Measurements from ENCODE around the gene DTNB. TPM values are rescaled to one million over a fixed set of nuclear protein-coding genes. Genes with fewer than 3 reads are reported as not detected.

Gene DTNB
- total and polyA plus RNA-seq, 2 donors (not counting 1 experiment from before 2014, with no cell fraction given): 25.7 to 37.3 TPM

DNA sequence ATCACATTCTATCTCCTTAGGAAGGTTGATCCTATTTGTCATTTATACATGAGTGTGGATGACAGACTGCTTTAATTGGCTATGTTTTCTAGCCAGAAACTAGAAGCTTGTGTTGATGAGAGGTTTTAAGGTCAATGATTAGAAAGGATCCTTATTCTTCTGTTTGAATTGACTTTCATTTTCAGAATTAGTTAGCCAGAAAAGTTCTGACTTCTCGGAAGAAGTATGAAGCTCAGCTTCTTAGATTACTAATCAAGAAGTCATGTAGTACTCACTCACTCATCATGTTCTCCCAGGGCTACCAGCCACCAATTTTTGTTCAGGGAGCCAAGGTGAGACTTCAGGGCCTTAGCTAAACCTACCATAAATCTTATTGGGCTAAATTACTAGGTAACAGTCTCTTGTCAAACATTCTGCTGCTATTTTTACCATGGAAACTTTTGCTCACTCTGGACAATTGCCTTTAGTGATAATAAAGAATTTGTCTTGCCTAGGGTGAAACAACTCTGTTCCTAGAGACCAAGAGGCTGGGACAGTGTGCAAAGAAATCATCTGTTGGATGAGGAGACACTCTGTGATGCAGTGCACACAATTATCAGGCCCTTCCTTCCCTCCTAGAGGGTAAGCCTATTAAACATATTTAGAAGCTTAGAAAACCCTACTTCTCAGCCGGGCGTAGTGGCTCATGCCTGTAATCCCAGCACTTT, 220.0 kb downstream of the DTNB start:
- H3K4me3 ChIP-seq (ENCODE audit: control extremely low read depth in 1 of 5, extremely low read depth in 1 of 5, insufficient read depth in 1 of 5, low read depth in 2 of 5, low read length in 4 of 5): no peak overlapping the region
- Mint-ChIP-seq H3K4me3 (peak overlapping the region; percentile 40), H3K27me3 (no peaks in the 10 kb centered on the region), H3K9me3 (ENCODE audit: insufficient read depth) (no peaks in the 10 kb centered on the region), H3K27ac (peak overlapping the region; percentile 83), H3K4me1 (peaks cover 34% of the 10 kb centered on the region)
- peak overlapping the region; percentile 12 for H3K9ac ChIP-seq (ENCODE audit: low read length)
- H3K4me2 ChIP-seq (replicated peaks; ENCODE audit: low read depth, low read length, poor library complexity, severe bottlenecking): peak overlapping the region; percentile 38
- H3K27ac ChIP-seq (ENCODE audit: low read length in 2 of 2): peak overlapping the region; percentile 38 to 72
- peaks cover 7 to 10% of the 10 kb centered on the region in 2 donors for H3K4me1 ChIP-seq (ENCODE audit: control insufficient read depth in 2 of 2, insufficient read depth in 2 of 2, low read length in 2 of 2)
- CTCF ChIA-PET: interaction anchor here (0.7 to 1.1 kb wide), 5 partner anchors 11 to 180 kb away, joined by 3 to 4 read pairs (median 3); no protein-coding TSS in a partner anchor
- WGBS (ENCODE audit: insufficient coverage): 76% methylated on average over 3 of the region's 3 CpGs
- H2AFZ ChIP-seq (ENCODE audit: insufficient read depth, low read depth, low read length, poor library complexity, severe bottlenecking): peak overlapping the region; percentile 29
- H4K20me1 ChIP-seq (ENCODE audit: control insufficient read depth, insufficient read depth, low read length, poor library complexity, severe bottlenecking): no peaks in the 10 kb centered on the region
- intact Hi-C loops (cut with micrococcal nuclease): loop anchor here (5.0 kb wide), 1 partner anchor 51 kb away; no protein-coding TSS in a partner anchor
- DNase-seq (peak; percentile 24), ATAC-seq (ENCODE audit: low read depth) (peak; percentile 45)
- no peaks in the 10 kb centered on the region for H3K9me3 ChIP-seq (ENCODE audit: control extremely low read depth in 1 of 3, control insufficient read depth in 2 of 3, insufficient read depth in 1 of 3, low read length in 2 of 3)
- POLR2A ChIA-PET: no interaction called here
- peaks cover 0 to 1% of the 10 kb centered on the region in 2 experiments for H3K36me3 ChIP-seq (replicated peaks in 1 of 2; ENCODE audit: control extremely low read depth in 1 of 2, control insufficient read depth in 1 of 2, extremely low read depth in 1 of 2, insufficient read depth in 2 of 2, low read length in 1 of 2)
- no peaks in the 10 kb centered on the region for H3K27me3 ChIP-seq (replicated peaks in 1 of 4; ENCODE audit: control extremely low read depth in 1 of 4, control insufficient read depth in 3 of 4, insufficient read depth in 4 of 4, low read length in 3 of 4)
- no peaks in the 10 kb centered on the region for H3K79me2 ChIP-seq (ENCODE audit: control insufficient read depth, insufficient read depth, low read length)
- no peak for TF ChIP-seq EZH2 (IDR thresholded peaks at IDR 0.05; ENCODE audit: borderline replicate concordance, insufficient read depth, low read depth, low read length, poor library complexity, severe bottlenecking)
- TF ChIP-seq, protein P1, sequence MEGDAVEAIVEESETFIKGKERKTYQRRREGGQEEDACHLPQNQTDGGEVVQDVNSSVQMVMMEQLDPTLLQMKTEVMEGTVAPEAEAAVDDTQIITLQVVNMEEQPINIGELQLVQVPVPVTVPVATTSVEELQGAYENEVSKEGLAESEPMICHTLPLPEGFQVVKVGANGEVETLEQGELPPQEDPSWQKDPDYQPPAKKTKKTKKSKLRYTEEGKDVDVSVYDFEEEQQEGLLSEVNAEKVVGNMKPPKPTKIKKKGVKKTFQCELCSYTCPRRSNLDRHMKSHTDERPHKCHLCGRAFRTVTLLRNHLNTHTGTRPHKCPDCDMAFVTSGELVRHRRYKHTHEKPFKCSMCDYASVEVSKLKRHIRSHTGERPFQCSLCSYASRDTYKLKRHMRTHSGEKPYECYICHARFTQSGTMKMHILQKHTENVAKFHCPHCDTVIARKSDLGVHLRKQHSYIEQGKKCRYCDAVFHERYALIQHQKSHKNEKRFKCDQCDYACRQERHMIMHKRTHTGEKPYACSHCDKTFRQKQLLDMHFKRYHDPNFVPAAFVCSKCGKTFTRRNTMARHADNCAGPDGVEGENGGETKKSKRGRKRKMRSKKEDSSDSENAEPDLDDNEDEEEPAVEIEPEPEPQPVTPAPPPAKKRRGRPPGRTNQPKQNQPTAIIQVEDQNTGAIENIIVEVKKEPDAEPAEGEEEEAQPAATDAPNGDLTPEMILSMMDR (IDR thresholded peaks at IDR 0.05): no peak

DNA sequence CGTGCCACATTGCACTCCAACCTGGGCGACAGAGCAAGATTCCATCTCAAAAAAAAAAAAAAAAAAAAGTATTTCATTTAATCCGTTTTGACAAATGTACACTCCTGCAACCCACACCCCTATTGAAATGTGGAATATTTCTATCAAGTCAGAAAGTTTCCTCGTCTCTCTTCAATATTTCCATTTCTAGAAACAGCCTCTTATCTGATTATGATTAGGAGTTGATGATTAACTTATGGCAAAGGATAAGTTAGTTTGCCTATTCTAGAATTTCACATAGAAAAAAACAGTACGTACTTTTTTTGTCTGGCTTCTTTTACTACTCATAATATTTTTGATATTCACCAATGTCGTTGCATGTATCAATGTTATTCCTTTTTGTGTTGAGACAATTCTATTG, 224.6 kb downstream of the DTNB start:
- Histone ChIP-seq H3K36me3 (replicated peaks in 1 of 2; ENCODE audit: control extremely low read depth in 1 of 2, control insufficient read depth in 1 of 2, extremely low read depth in 1 of 2, insufficient read depth in 2 of 2, low read length in 1 of 2) (peaks cover 0 to 1% of the 10 kb centered on the region in 2 experiments), H4K20me1 (ENCODE audit: control insufficient read depth, insufficient read depth, low read length, poor library complexity, severe bottlenecking) (no peaks in the 10 kb centered on the region), H3K27ac (ENCODE audit: low read length in 2 of 2) (no peak overlapping the region), H3K9me3 (ENCODE audit: control extremely low read depth in 1 of 3, control insufficient read depth in 2 of 3, insufficient read depth in 1 of 3, low read length in 2 of 3) (no peaks in the 10 kb centered on the region), H3K27me3 (replicated peaks in 1 of 4; ENCODE audit: control extremely low read depth in 1 of 4, control insufficient read depth in 3 of 4, insufficient read depth in 4 of 4, low read length in 3 of 4) (no peaks in the 10 kb centered on the region), H3K9ac (ENCODE audit: low read length) (no peak overlapping the region), H3K79me2 (ENCODE audit: control insufficient read depth, insufficient read depth, low read length) (no peaks in the 10 kb centered on the region), H2AFZ (ENCODE audit: insufficient read depth, low read depth, low read length, poor library complexity, severe bottlenecking) (no peak overlapping the region), H3K4me2 (replicated peaks; ENCODE audit: low read depth, low read length, poor library complexity, severe bottlenecking) (no peak overlapping the region), H3K4me1 (ENCODE audit: control insufficient read depth in 2 of 2, insufficient read depth in 2 of 2, low read length in 2 of 2) (peaks cover 14 to 20% of the 10 kb centered on the region in 2 donors), H3K4me3 (ENCODE audit: control extremely low read depth in 1 of 5, extremely low read depth in 1 of 5, insufficient read depth in 1 of 5, low read depth in 2 of 5, low read length in 4 of 5) (no peak overlapping the region)
- no peak for DNase-seq
- no peaks in the 10 kb centered on the region for H3K9me3 Mint-ChIP-seq (ENCODE audit: insufficient read depth)
- ATAC-seq (ENCODE audit: low read depth): no peak
- peaks cover 56% of the 10 kb centered on the region for H3K4me1 Mint-ChIP-seq
- H3K27me3 Mint-ChIP-seq: no peaks in the 10 kb centered on the region
- ChIA-PET POLR2A (no interaction called here), CTCF (no interaction called here)
- no peak overlapping the region for H3K4me3 Mint-ChIP-seq
- intact Hi-C loops (cut with micrococcal nuclease): no loop called here
- H3K27ac Mint-ChIP-seq: no peak overlapping the region
- TF ChIP-seq, protein P1 (IDR thresholded peaks at IDR 0.05): no peak
- TF ChIP-seq EZH2 (IDR thresholded peaks at IDR 0.05; ENCODE audit: borderline replicate concordance, insufficient read depth, low read depth, low read length, poor library complexity, severe bottlenecking): no peak
- no CpG with 5 or more reads among the region's 6 CpGs for WGBS (ENCODE audit: insufficient coverage)

All from B cell (primary cell).